ENCODE measurements around the gene CCK. TPM values are rescaled to one million over a fixed set of nuclear protein-coding genes. Genes with fewer than 3 reads are reported as not detected.

CCK gene
- polyA plus RNA-seq, 3 donors: not detected

DNA sequence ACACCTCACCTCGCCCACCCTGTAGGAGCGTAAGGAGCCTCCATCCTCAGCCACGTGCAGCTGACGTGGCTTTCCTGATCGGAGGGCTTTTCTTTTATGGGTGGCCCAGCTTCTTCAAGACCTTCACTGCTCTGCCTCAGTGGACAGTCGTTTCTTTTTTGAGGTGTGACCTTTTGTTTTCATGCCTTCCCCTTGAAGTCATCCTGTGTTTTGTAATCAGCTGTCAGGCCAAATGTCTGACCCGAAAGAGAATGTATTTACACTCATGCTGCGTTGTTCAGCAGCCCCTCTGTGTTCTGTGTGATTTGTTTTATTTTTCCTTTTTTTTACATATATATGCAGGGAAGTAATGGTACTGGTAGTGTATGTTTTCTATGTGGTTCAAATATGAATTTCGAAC, 41.8 kb downstream of the CCK start:
- H3K79me2 ChIP-seq (ENCODE audit: insufficient read depth, low read length): no peaks in the 10 kb centered on the region
- H3K9me3 ChIP-seq (replicated peaks in 1 of 2; ENCODE audit: control insufficient read depth in 1 of 2, insufficient read depth in 1 of 2, low read length in 2 of 2): no peaks in the 10 kb centered on the region
- Mint-ChIP-seq H3K36me3 (peaks cover 53 to 69% of the 10 kb centered on the region in 2 donors), H3K4me1 (no peaks in the 10 kb centered on the region), H3K27me3 (ENCODE audit: low read depth in 3 of 3) (no peaks in the 10 kb centered on the region), H3K27ac (no peak overlapping the region), H3K4me3 (peak overlapping the region in 1 of 2 donors; percentile 10), H3K9me3 (no peaks in the 10 kb centered on the region)
- no peak overlapping the region for H3K27ac ChIP-seq (ENCODE audit: low read depth in 1 of 2, low read length in 2 of 2)
- no peaks in the 10 kb centered on the region for H4K20me1 ChIP-seq (ENCODE audit: insufficient read depth, low read length)
- H3K4me1 ChIP-seq (ENCODE audit: control insufficient read depth in 1 of 2, insufficient read depth in 2 of 2, low read length in 2 of 2): no peaks in the 10 kb centered on the region
- no peak for DNase-seq
- no peaks in the 10 kb centered on the region for H3K27me3 ChIP-seq (ENCODE audit: control insufficient read depth in 2 of 2, insufficient read depth in 2 of 2, low read length in 2 of 2)
- H3K4me3 ChIP-seq (replicated peaks in 1 of 3; ENCODE audit: low read depth in 2 of 3, low read length in 3 of 3): no peak overlapping the region
- H3K36me3 ChIP-seq (replicated peaks in 1 of 2; ENCODE audit: control insufficient read depth in 1 of 2, insufficient read depth in 2 of 2, low read length in 2 of 2): peaks cover 54 to 67% of the 10 kb centered on the region in 2 donors
- H3K4me2 ChIP-seq (replicated peaks; ENCODE audit: extremely low read depth, low read length, poor library complexity, severe bottlenecking): no peak overlapping the region
- intact Hi-C loops (cut with micrococcal nuclease): loop anchor here in 1 of 2 donors (10.0 kb wide), 1 partner anchor 221 kb away; no protein-coding TSS in a partner anchor
- H3K9ac ChIP-seq (ENCODE audit: insufficient read depth, low read length, poor library complexity, severe bottlenecking): no peak overlapping the region
- TF ChIP-seq, protein P1, sequence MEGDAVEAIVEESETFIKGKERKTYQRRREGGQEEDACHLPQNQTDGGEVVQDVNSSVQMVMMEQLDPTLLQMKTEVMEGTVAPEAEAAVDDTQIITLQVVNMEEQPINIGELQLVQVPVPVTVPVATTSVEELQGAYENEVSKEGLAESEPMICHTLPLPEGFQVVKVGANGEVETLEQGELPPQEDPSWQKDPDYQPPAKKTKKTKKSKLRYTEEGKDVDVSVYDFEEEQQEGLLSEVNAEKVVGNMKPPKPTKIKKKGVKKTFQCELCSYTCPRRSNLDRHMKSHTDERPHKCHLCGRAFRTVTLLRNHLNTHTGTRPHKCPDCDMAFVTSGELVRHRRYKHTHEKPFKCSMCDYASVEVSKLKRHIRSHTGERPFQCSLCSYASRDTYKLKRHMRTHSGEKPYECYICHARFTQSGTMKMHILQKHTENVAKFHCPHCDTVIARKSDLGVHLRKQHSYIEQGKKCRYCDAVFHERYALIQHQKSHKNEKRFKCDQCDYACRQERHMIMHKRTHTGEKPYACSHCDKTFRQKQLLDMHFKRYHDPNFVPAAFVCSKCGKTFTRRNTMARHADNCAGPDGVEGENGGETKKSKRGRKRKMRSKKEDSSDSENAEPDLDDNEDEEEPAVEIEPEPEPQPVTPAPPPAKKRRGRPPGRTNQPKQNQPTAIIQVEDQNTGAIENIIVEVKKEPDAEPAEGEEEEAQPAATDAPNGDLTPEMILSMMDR (IDR thresholded peaks at IDR 0.05): no peak
- H2AFZ ChIP-seq (ENCODE audit: insufficient read depth, low read depth, low read length, poor library complexity, severe bottlenecking): no peak overlapping the region
- WGBS (ENCODE audit: insufficient coverage): 90% methylated on average over 6 of the region's 9 CpGs

DNA sequence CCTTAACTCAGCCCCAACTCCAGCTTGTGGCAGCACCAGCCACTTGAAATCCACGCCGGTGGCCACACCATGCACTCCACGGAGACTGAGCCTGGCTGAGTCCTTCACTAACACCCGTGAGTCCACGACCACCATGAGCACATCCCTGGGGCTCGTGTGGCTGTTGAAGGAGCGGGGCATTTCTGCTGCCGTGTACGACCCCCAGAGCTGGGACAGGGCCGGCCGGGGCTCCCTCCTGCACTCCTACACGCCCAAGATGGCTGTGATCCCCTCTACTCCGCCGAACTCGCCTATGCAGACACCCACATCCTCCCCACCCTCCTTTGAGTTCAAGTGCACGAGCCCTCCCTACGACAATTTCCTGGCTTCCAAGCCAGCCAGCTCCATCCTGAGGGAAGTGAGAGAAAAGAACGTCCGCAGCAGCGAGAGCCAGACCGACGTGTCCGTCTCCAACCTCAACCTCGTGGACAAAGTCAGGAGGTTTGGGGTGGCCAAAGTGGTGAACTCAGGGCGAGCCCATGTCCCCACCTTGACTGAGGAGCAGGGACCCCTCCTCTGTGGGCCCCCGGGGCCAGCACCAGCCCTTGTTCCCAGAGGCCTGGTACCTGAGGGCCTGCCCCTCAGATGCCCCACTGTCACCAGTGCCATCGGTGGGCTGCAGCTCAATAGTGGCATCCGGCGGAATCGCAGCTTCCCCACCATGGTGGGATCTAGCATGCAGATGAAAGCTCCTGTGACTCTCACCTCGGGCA, 42.9 kb downstream of the CCK start:
- Mint-ChIP-seq H3K36me3 (peaks cover 59 to 78% of the 10 kb centered on the region in 2 donors), H3K4me3 (no peak overlapping the region), H3K9me3 (no peaks in the 10 kb centered on the region), H3K27ac (no peak overlapping the region), H3K4me1 (no peaks in the 10 kb centered on the region), H3K27me3 (ENCODE audit: low read depth in 3 of 3) (no peaks in the 10 kb centered on the region)
- 98% methylated on average over 11 of the region's 31 CpGs for WGBS (ENCODE audit: insufficient coverage)
- peaks cover 54 to 75% of the 10 kb centered on the region in 2 donors for H3K36me3 ChIP-seq (replicated peaks in 1 of 2; ENCODE audit: control insufficient read depth in 1 of 2, insufficient read depth in 2 of 2, low read length in 2 of 2)
- intact Hi-C loops (cut with micrococcal nuclease): loop anchor here in 1 of 2 donors (10.0 kb wide), 1 partner anchor 222 kb away; no protein-coding TSS in a partner anchor
- H3K4me3 ChIP-seq (replicated peaks in 1 of 3; ENCODE audit: low read depth in 2 of 3, low read length in 3 of 3): no peak overlapping the region
- H4K20me1 ChIP-seq (ENCODE audit: insufficient read depth, low read length): no peaks in the 10 kb centered on the region
- H3K79me2 ChIP-seq (ENCODE audit: insufficient read depth, low read length): no peaks in the 10 kb centered on the region
- H2AFZ ChIP-seq (ENCODE audit: insufficient read depth, low read depth, low read length, poor library complexity, severe bottlenecking): no peak overlapping the region
- no peak for DNase-seq
- H3K9ac ChIP-seq (ENCODE audit: insufficient read depth, low read length, poor library complexity, severe bottlenecking): no peak overlapping the region
- H3K27ac ChIP-seq (ENCODE audit: low read depth in 1 of 2, low read length in 2 of 2): no peak overlapping the region
- no peak overlapping the region for H3K4me2 ChIP-seq (replicated peaks; ENCODE audit: extremely low read depth, low read length, poor library complexity, severe bottlenecking)
- H3K4me1 ChIP-seq (ENCODE audit: control insufficient read depth in 1 of 2, insufficient read depth in 2 of 2, low read length in 2 of 2): no peaks in the 10 kb centered on the region
- H3K27me3 ChIP-seq (ENCODE audit: control insufficient read depth in 2 of 2, insufficient read depth in 2 of 2, low read length in 2 of 2): no peaks in the 10 kb centered on the region
- TF ChIP-seq, protein P1 (IDR thresholded peaks at IDR 0.05): no peak
- H3K9me3 ChIP-seq (replicated peaks in 1 of 2; ENCODE audit: control insufficient read depth in 1 of 2, insufficient read depth in 1 of 2, low read length in 2 of 2): no peaks in the 10 kb centered on the region
